ENCODE measurements around the gene THOP1. TPM values are rescaled to one million over a fixed set of nuclear protein-coding genes. Genes with fewer than 3 reads are reported as not detected.
A peak's percentile ranks its signal among the peaks of the same experiment; 100 is the strongest.
"Not testable (repeated sequence)": the region's sequence is repeated elsewhere in the genome, so short reads cannot be mapped to it uniquely, and the experiment has no call there.

The THOP1 gene
- total RNA-seq, 2 donors from 2014 or later, result 40.5 to 145 TPM

- no peak for ATAC-seq
- Mint-ChIP-seq H3K9me3 (no peaks in the 10 kb centered on the region), H3K36me3 (peaks cover 0 to 25% of the 10 kb centered on the region in 2 donors), H3K27ac (peak overlapping the region; percentile 61 to 62)
- DNase-seq (ENCODE audit: low spot score in 2 of 2), result no peak
These were observed 6.6 kb downstream of the THOP1 start for GRCh38 chr19:2791876-2792275.

GRCh38 chr19:2792666-2793065, 7.4 kb downstream of the THOP1 start:
- not testable (repeated sequence) for ATAC-seq; H3K27ac Mint-ChIP-seq; DNase-seq (ENCODE audit: low spot score in 2 of 2); H3K9me3 Mint-ChIP-seq
- H3K36me3 Mint-ChIP-seq, result peaks cover 0 to 17% of the 10 kb centered on the region in 2 donors

- H3K27ac Mint-ChIP-seq, result no peak overlapping the region
- no peak for ATAC-seq
- peaks cover 0 to 13% of the 10 kb centered on the region in 2 donors for H3K36me3 Mint-ChIP-seq
- DNase-seq (ENCODE audit: low spot score in 2 of 2), result no peak
- H3K9me3 Mint-ChIP-seq, result no peaks in the 10 kb centered on the region
These were observed 7.8 kb downstream of the THOP1 start for GRCh38 chr19:2793126-2793525.

GRCh38 chr19:2793577-2793976, 8.3 kb downstream of the THOP1 start:
- H3K27ac Mint-ChIP-seq, result no peak overlapping the region
- DNase-seq (ENCODE audit: low spot score in 2 of 2), result no peak
- no peaks in the 10 kb centered on the region for H3K9me3 Mint-ChIP-seq
- peaks cover 0 to 10% of the 10 kb centered on the region in 2 donors for H3K36me3 Mint-ChIP-seq
- ATAC-seq, result no peak

GRCh38 chr19:2795827-2796658, 10.7 kb downstream of the THOP1 start:
- ATAC-seq (no peak), DNase-seq (ENCODE audit: low spot score in 2 of 2) (no peak)
- Mint-ChIP-seq H3K36me3 (peaks cover 0 to 10% of the 10 kb centered on the region in 2 donors), H3K27ac (peak overlapping the region in 1 of 2 donors; percentile 60), H3K9me3 (no peaks in the 10 kb centered on the region)

GRCh38 chr19:2796659-2797266, 11.5 kb downstream of the THOP1 start:
- H3K36me3 Mint-ChIP-seq, result peaks cover 0 to 10% of the 10 kb centered on the region in 2 donors
- ATAC-seq (no peak), DNase-seq (ENCODE audit: low spot score in 2 of 2) (no peak)
- no peak overlapping the region for H3K27ac Mint-ChIP-seq
- H3K9me3 Mint-ChIP-seq, result no peaks in the 10 kb centered on the region

GRCh38 chr19:2797280-2797679, 12.0 kb downstream of the THOP1 start:
- no peak for DNase-seq (ENCODE audit: low spot score in 2 of 2)
- H3K27ac Mint-ChIP-seq, result no peak overlapping the region
- H3K9me3 Mint-ChIP-seq, result no peaks in the 10 kb centered on the region
- no peak for ATAC-seq
- H3K36me3 Mint-ChIP-seq, result peaks cover 0 to 6% of the 10 kb centered on the region in 2 donors

GRCh38 chr19:2798158-2798685, 12.9 kb downstream of the THOP1 start:
- peaks cover 0 to 8% of the 10 kb centered on the region in 2 donors for H3K36me3 Mint-ChIP-seq
- H3K27ac Mint-ChIP-seq, result no peak overlapping the region
- no peaks in the 10 kb centered on the region for H3K9me3 Mint-ChIP-seq
- ATAC-seq (no peak), DNase-seq (ENCODE audit: low spot score in 2 of 2) (no peak)

GRCh38 chr19:2798733-2799132, 13.4 kb downstream of the THOP1 start:
- Mint-ChIP-seq H3K9me3 (no peaks in the 10 kb centered on the region), H3K36me3 (peaks cover 0 to 7% of the 10 kb centered on the region in 2 donors), H3K27ac (no peak overlapping the region)
- ATAC-seq (no peak), DNase-seq (ENCODE audit: low spot score in 2 of 2) (no peak)

- no peak for ATAC-seq
- no peak for DNase-seq (ENCODE audit: low spot score in 2 of 2)
- no peak overlapping the region for H3K27ac Mint-ChIP-seq
- no peaks in the 10 kb centered on the region for H3K9me3 Mint-ChIP-seq
- peaks cover 0 to 13% of the 10 kb centered on the region in 2 donors for H3K36me3 Mint-ChIP-seq
These were observed 14.1 kb downstream of the THOP1 start for GRCh38 chr19:2799273-2800020.

GRCh38 chr19:2800506-2800905, 15.2 kb downstream of the THOP1 start:
- ATAC-seq (no peak), DNase-seq (ENCODE audit: low spot score in 2 of 2) (no peak)
- H3K27ac Mint-ChIP-seq, result no peak overlapping the region
- no peaks in the 10 kb centered on the region for H3K9me3 Mint-ChIP-seq
- peaks cover 0 to 13% of the 10 kb centered on the region in 2 donors for H3K36me3 Mint-ChIP-seq

GRCh38 chr19:2802826-2803225, 17.5 kb downstream of the THOP1 start:
- peaks cover 0 to 13% of the 10 kb centered on the region in 2 donors for H3K36me3 Mint-ChIP-seq
- ATAC-seq, result no peak
- peak overlapping the region in 1 of 2 donors; percentile 52 for H3K27ac Mint-ChIP-seq
- no peak for DNase-seq (ENCODE audit: low spot score in 2 of 2)
- no peaks in the 10 kb centered on the region for H3K9me3 Mint-ChIP-seq

GRCh38 chr19:2803486-2804155, 18.3 kb downstream of the THOP1 start:
- Mint-ChIP-seq H3K27ac (no peak overlapping the region), H3K36me3 (peaks cover under 1 to 13% of the 10 kb centered on the region in 2 donors), H3K9me3 (no peaks in the 10 kb centered on the region)
- ATAC-seq (no peak), DNase-seq (ENCODE audit: low spot score in 2 of 2) (no peak)

- Mint-ChIP-seq H3K9me3 (no peaks in the 10 kb centered on the region), H3K27ac (no peak overlapping the region), H3K36me3 (peaks cover 8 to 19% of the 10 kb centered on the region in 2 donors)
- ATAC-seq, result no peak
- no peak for DNase-seq (ENCODE audit: low spot score in 2 of 2)
These were observed 19.1 kb downstream of the THOP1 start for GRCh38 chr19:2804156-2805004.

GRCh38 chr19:2805261-2805900, 20.1 kb downstream of the THOP1 start:
- peaks cover 10 to 19% of the 10 kb centered on the region in 2 donors for H3K36me3 Mint-ChIP-seq
- no peak for ATAC-seq
- H3K27ac Mint-ChIP-seq, result no peak overlapping the region
- no peaks in the 10 kb centered on the region for H3K9me3 Mint-ChIP-seq
- no peak for DNase-seq (ENCODE audit: low spot score in 2 of 2)
